Fibroblast of peridontal ligament (primary cell): Measurements from ENCODE around the gene DYSF.
"Not testable (repeated sequence)": the region's sequence is repeated elsewhere in the genome, so short reads cannot be mapped to it uniquely, and the experiment has no call there.

Experiments
- DNase-seq: peaks from one replicate; pipeline ENCODE4 v3.0.0-alpha.2; 2010; ENCODE audit errors: extremely low read depth

Gene DYSF

GRCh38 chr2:71646028-71646427, 192.7 kb downstream of the DYSF start:
- peak; percentile 24 for DNase-seq

- no peak for DNase-seq
Measured at GRCh38 chr2:71647356-71647755, 194.0 kb downstream of the DYSF start.

DNA sequence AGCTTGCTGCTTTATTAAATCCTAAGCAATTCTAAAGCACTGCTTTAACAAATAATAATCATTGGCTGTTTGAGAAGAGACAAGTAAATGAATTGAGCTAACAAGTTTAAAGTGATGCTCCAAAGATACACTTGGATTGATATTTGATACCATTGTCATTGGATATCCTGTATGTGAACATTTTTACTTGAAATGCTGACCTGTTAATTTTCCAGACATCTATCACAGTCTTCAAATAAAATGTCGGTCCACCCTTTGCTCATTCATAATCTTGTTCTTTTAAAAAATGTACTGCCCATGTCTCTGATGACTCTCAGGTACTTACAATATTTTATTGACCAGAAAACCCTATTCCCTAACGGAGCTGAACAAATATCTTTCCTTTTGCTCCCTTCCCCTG, 202.1 kb downstream of the DYSF start:
- DNase-seq: no peak

- DNase-seq: not testable (repeated sequence)
Measured at GRCh38 chr2:71658256-71658655, 204.9 kb downstream of the DYSF start.

GRCh38 chr2:71658771-71659170, 205.4 kb downstream of the DYSF start:
- no peak for DNase-seq

DNA sequence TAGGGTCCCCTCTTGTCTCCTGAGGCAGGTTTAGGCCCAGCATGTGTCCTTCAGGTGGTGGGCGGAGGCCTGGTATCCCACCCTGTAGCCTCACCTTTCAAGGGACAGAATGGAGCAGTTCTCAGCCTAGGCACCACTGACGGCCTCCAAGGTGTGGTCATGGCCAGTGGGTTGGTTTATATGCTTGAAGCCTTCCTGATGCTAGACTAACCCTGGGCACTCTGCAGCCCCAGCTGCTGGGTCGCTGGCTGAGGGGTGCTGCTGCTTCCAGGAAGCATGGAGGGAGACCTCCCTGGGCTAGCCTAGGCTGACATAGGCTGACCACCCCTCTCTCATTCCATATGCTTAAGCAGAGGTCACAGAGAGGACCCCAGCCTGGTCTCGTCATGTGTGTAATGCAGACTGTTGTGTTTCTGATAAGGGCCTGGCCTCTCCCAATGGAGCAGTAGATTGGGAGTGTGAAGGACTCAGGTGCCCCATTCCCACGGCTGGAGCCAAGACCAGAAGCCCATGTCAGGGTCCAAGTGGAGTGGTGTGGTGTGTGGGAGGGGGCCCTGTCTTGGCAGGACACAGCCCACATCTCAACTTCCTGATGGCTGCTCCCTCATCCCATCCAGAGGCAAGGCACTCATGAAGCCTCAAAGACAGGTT, 206.6 kb downstream of the DYSF start:
- DNase-seq: no peak

DNA sequence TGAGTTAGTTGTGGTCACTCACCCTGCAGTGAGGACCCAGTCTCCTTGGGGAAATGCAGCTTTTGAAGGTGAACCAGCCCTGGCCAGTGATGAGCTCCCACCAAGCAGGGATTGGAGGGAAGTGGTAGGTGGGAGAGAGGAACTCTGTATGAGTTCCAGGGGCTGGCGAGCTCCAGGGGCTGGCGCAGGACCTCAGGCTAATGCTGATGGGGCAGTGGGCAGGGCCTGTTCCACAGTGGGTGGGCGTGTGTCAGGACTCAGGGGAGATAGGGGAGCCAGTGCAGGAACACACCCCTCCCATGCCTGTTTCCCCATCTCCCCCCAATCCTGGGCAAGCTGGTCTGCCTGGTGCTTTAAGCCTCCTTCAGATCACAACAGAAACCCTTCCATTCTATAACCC, 208.4 kb downstream of the DYSF start:
- no peak for DNase-seq

GRCh38 chr2:71662665-71663394, 209.5 kb downstream of the DYSF start:
- no peak for DNase-seq

DNA sequence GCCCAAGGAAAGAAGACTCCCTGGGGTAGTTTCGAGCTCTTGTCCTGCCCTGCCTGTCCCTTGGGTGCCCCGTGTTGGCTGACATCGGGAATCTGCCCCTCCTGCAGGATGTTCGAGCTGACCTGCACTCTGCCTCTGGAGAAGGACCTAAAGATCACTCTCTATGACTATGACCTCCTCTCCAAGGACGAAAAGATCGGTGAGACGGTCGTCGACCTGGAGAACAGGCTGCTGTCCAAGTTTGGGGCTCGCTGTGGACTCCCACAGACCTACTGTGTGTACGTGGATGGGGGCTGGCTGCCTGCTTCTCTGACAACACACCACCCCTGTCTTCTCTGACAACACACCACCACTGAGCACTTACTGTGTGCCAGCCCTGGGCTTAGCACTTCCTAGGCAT, 210.8 kb downstream of the DYSF start:
- DNase-seq: no peak

GRCh38 chr2:71665168-71666093, 212.1 kb downstream of the DYSF start:
- no peak for DNase-seq

- DNase-seq: no peak
Measured at GRCh38 chr2:71666094-71666474, 212.7 kb downstream of the DYSF start.

GRCh38 chr2:71667256-71668182, 214.2 kb downstream of the DYSF start:
- no peak for DNase-seq

DNA sequence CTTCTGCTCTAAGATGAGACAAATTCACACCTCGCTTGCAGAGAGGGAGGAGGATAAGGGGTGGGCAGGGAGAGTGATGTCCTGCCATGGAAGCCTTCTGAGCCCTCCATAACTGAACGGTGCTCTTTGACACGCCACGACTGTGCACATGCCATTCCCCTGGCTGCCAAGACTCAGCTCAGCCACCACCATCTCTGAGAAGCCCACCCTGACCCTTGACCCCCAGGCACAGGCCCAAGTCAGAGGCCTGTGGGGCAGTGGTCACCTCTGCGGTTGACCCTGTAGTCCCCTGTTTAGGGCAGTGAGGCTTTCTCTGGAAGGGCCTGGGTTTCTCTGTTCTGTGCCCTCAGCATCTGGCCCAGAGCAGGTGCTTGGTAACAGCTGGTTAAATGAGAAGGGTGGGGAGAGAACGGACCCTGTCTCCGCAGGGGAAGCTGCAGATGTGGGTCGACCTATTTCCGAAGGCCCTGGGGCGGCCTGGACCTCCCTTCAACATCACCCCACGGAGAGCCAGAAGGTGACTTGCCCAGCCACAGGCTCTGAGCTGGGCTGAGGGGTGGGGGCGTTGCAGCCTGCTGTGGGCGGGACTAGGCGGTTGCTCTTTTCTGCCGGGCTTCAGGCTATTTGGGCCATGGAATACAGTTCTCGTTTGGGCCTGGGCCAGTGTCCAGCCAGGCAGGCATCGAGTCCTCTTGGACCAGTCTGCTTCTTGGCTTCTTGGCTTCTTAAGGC, 215.1 kb downstream of the DYSF start:
- no peak for DNase-seq

GRCh38 chr2:71669058-71669456, 215.7 kb downstream of the DYSF start:
- no peak for DNase-seq

DNA sequence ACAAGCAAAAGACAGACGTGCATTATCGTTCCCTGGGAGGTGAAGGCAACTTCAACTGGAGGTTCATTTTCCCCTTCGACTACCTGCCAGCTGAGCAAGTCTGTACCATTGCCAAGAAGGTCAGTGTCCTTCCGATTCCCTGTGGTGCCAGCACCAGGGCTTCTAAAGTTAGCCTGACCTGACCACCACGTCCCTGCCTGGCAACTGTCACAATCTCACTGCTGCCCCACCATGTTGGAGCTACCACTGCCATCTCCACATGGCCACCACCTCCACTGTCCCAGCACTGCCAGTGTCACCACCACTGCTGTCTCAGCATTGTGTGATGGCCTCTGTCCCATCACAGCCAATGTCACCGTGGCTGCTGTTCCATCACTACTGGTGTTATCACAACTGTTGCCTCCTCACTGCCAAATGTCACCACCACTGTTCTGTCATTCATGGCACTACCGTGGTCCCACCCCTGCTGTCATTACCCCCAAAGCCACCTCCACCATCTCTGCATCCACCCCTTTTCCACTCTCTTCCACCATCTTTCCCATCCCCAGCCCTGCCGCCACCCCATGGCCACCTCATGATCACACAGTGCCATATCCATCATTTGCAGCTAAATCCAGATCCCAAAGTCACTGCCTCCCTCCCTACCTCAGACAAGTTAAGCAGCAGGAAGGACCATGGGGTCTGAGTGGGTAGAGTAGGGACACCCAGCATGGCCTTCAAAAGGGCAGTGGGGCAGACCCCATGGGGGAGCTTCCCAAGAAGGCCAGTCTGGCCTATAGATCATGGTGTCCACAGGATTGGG, 216.5 kb downstream of the DYSF start:
- DNase-seq: no peak

DNA sequence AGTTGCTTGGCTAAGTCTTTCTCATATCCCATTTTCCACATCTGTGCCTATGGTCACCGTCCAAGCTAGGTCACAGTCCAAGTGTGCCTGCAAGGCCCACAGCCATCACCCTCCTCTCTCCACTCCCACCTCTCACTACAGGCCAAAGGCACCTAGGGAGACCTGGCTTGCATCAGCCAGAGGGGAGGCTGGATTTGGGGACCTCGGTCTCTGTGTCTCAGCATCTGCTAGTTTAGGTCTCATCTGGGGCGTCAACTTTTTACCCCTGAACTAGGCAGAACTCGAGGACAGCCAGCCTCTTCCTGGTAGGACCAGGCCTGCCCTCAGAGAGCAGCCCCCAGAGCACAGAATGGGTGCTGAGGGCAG, 217.1 kb downstream of the DYSF start:
- DNase-seq: no peak

DNA sequence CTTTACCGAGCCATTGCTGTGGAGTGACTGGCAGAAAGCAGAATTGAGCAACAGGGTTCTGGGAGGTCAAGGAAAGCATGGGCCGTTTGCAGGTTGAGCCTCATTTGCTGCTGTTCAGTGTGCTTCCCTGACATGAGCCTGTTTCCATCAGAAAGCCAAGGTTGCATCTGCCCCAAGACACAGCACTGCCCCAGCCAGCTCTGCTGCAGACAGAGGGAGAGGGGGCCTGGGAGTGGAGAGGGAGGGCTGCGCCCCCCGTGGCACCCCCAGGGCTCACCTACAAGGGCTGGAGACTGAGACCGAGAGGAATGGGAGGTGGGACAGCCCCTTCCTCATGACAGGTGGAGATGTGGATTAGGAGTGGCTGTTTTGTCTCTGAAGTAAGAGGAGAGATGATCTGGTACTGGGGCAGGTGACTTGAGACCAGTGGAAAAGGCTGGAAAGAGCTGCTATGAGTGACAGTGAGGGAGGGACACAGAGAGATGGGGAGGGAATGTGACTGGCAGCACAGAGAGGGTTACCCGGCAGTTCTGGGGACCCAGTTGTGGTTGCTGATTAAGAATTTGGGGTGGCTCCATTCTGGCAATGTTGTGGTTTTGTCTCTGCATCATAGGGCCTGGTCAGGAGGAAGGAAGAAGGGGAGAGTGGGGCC, 218.0 kb downstream of the DYSF start:
- no peak for DNase-seq

DNA sequence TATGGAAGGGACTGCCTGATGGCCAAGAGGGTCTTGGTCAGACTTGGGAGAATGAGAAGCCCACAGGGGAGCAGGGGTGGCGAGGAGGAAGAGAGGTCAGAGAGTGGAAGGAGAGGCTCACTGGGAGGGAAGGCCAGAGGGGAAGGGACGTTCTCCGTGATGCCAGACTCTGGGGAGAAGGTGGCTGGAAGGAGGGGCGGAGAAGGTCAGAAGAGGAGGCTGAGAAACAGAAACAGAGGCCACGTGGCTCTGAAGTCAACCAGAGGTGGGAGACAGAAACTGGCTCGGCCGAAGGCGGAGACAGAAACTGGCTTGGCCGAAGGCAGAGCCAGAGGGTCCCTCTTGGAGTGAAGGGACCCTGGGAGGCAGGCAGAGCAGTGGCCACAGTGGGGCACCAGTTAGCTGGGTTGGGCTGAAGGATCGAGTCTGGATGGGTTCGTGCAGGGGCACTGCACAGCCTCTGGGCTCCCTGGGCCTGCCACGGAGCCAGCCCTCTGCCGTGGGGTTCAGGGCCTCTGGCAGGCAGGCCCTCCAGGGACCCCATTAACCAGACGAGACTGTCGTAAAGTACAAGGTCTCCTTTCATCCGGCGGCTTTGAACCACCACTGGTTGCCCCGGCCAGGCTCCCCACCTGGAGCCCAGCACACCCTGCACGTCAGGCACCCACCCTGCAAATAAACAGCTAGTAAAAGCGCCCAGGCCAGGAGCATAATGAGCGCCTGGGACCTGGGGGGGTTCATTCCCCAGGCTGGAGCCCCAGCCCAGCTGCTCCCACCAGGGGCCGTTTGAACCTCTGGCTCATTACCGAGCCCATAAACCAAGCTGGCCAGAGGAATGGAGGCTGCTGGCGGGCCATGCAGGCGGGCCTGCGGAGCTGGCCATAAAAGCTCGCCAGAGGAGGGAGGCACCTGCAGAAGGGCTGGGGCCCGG, 218.8 kb downstream of the DYSF start:
- DNase-seq: no peak
